ENCODE data around the gene OR52E4. TPM values are rescaled to one million over a fixed set of nuclear protein-coding genes. Genes with fewer than 3 reads are reported as not detected.

Gene OR52E4
- total RNA-seq (2014; rRNA removed; shearing (Covaris generic)) (not detected in 2 replicates), polyA plus RNA-seq (2016; fragmentation: Nextera tagmentation; extraction: Ambion mirVana) (not detected in 2 replicates)
- long read RNA-seq = 0 reads

DNA sequence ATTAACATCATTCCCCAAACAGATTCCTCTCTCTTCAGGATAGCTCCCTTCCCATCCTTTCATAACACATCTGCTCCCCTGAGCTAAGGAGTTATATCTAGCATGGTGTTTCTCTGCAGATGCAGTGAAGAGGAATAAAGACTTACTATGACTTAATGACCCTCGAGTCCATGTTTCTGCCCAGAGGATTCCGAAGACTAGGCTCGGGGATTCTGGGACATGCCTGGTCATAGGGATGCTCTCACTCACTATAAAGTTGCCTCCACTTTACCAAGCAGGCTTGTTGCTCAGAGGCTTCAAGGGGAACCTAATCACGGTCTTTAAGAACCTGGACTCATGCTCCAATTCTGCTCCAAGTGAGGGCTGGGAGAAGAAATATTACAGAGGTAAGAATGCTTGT lies at the start of gene OR52E4:
TSS of gene OR52E4 (plus strand) at position 301 of the 400 bp plus-strand sequence. CDS start 3,664 bp downstream, outside the sequence.
- Mint-ChIP-seq H3K9me3 (no peaks in the 10 kb centered on the region), H3K4me1 (no peaks in the 10 kb centered on the region), H3K4me3 (no peak within 1 kb of the TSS), H3K36me3 (ENCODE audit: low read depth) (no peaks in the 10 kb centered on the region), H3K27me3 (ENCODE audit: insufficient read depth, low read depth, poor library complexity) (no peaks in the 10 kb centered on the region), H3K27ac (no peak within 1 kb of the TSS)
- Histone ChIP-seq H3K4me2 (no peak within 1 kb of the TSS), H3K4me3 (no peak within 1 kb of the TSS), H3K27ac (ENCODE audit: low read depth) (no peak within 1 kb of the TSS), H3K27me3 (ENCODE audit: insufficient read depth) (no peaks in the 10 kb centered on the region), H2AFZ (no peak within 1 kb of the TSS), H3K79me2 (replicated peaks; ENCODE audit: insufficient read depth) (no peaks in the 10 kb centered on the region), H4K20me1 (replicated peaks; ENCODE audit: insufficient read depth) (no peaks in the 10 kb centered on the region), H3F3A (replicated peaks; ENCODE audit: low read depth) (no peaks in the 10 kb centered on the region), H3K4me1 (ENCODE audit: insufficient read depth) (no peaks in the 10 kb centered on the region), H3K9me2 (ENCODE audit: insufficient read depth) (no peaks in the 10 kb centered on the region; the same call in 1 of the 2 replicates), H3K36me3 (ENCODE audit: insufficient read depth) (no peaks in the 10 kb centered on the region)
- DNase-seq (ENCODE audit: low spot score) = no peak
- no peak for TF ChIP-seq ZNF114 (CRISPR knock-in tag; IDR thresholded peaks at IDR 0.05)
- TF ChIP-seq EZH2phosphoT487 (IDR thresholded peaks at IDR 0.05; ENCODE audit: unreplicated experiment) = no peak
- no peak for TF ChIP-seq STAT1 (IDR thresholded peaks at IDR 0.05; ENCODE audit: unreplicated experiment)
- no peak for TF ChIP-seq JUNB (IDR thresholded peaks at IDR 0.05; ENCODE audit: unreplicated experiment)
- no peak for TF ChIP-seq EZH2 (IDR thresholded peaks at IDR 0.05; ENCODE audit: low read depth, unreplicated experiment)
- no peak for TF ChIP-seq POLR2AphosphoS5 (IDR thresholded peaks at IDR 0.05; ENCODE audit: low read depth)
- no peak for TF ChIP-seq CREB1 (CRISPR knock-in tag; IDR thresholded peaks at IDR 0.05; ENCODE audit: low read depth)
- no peak for TF ChIP-seq ZNF331 (CRISPR knock-in tag; IDR thresholded peaks at IDR 0.05; ENCODE audit: low read depth)
- TF ChIP-seq NANOG (IDR thresholded peaks at IDR 0.05; ENCODE audit: borderline replicate concordance) = no peak
- TF ChIP-seq, protein P1, sequence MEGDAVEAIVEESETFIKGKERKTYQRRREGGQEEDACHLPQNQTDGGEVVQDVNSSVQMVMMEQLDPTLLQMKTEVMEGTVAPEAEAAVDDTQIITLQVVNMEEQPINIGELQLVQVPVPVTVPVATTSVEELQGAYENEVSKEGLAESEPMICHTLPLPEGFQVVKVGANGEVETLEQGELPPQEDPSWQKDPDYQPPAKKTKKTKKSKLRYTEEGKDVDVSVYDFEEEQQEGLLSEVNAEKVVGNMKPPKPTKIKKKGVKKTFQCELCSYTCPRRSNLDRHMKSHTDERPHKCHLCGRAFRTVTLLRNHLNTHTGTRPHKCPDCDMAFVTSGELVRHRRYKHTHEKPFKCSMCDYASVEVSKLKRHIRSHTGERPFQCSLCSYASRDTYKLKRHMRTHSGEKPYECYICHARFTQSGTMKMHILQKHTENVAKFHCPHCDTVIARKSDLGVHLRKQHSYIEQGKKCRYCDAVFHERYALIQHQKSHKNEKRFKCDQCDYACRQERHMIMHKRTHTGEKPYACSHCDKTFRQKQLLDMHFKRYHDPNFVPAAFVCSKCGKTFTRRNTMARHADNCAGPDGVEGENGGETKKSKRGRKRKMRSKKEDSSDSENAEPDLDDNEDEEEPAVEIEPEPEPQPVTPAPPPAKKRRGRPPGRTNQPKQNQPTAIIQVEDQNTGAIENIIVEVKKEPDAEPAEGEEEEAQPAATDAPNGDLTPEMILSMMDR (conservative IDR thresholded peaks at IDR 0.05; ENCODE audit: low read depth in 2 of 2) = no peak
- TF ChIP-seq, protein P2, sequence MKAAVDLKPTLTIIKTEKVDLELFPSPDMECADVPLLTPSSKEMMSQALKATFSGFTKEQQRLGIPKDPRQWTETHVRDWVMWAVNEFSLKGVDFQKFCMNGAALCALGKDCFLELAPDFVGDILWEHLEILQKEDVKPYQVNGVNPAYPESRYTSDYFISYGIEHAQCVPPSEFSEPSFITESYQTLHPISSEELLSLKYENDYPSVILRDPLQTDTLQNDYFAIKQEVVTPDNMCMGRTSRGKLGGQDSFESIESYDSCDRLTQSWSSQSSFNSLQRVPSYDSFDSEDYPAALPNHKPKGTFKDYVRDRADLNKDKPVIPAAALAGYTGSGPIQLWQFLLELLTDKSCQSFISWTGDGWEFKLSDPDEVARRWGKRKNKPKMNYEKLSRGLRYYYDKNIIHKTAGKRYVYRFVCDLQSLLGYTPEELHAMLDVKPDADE (IDR thresholded peaks at IDR 0.05) = no peak
- TF ChIP-seq, protein P3, sequence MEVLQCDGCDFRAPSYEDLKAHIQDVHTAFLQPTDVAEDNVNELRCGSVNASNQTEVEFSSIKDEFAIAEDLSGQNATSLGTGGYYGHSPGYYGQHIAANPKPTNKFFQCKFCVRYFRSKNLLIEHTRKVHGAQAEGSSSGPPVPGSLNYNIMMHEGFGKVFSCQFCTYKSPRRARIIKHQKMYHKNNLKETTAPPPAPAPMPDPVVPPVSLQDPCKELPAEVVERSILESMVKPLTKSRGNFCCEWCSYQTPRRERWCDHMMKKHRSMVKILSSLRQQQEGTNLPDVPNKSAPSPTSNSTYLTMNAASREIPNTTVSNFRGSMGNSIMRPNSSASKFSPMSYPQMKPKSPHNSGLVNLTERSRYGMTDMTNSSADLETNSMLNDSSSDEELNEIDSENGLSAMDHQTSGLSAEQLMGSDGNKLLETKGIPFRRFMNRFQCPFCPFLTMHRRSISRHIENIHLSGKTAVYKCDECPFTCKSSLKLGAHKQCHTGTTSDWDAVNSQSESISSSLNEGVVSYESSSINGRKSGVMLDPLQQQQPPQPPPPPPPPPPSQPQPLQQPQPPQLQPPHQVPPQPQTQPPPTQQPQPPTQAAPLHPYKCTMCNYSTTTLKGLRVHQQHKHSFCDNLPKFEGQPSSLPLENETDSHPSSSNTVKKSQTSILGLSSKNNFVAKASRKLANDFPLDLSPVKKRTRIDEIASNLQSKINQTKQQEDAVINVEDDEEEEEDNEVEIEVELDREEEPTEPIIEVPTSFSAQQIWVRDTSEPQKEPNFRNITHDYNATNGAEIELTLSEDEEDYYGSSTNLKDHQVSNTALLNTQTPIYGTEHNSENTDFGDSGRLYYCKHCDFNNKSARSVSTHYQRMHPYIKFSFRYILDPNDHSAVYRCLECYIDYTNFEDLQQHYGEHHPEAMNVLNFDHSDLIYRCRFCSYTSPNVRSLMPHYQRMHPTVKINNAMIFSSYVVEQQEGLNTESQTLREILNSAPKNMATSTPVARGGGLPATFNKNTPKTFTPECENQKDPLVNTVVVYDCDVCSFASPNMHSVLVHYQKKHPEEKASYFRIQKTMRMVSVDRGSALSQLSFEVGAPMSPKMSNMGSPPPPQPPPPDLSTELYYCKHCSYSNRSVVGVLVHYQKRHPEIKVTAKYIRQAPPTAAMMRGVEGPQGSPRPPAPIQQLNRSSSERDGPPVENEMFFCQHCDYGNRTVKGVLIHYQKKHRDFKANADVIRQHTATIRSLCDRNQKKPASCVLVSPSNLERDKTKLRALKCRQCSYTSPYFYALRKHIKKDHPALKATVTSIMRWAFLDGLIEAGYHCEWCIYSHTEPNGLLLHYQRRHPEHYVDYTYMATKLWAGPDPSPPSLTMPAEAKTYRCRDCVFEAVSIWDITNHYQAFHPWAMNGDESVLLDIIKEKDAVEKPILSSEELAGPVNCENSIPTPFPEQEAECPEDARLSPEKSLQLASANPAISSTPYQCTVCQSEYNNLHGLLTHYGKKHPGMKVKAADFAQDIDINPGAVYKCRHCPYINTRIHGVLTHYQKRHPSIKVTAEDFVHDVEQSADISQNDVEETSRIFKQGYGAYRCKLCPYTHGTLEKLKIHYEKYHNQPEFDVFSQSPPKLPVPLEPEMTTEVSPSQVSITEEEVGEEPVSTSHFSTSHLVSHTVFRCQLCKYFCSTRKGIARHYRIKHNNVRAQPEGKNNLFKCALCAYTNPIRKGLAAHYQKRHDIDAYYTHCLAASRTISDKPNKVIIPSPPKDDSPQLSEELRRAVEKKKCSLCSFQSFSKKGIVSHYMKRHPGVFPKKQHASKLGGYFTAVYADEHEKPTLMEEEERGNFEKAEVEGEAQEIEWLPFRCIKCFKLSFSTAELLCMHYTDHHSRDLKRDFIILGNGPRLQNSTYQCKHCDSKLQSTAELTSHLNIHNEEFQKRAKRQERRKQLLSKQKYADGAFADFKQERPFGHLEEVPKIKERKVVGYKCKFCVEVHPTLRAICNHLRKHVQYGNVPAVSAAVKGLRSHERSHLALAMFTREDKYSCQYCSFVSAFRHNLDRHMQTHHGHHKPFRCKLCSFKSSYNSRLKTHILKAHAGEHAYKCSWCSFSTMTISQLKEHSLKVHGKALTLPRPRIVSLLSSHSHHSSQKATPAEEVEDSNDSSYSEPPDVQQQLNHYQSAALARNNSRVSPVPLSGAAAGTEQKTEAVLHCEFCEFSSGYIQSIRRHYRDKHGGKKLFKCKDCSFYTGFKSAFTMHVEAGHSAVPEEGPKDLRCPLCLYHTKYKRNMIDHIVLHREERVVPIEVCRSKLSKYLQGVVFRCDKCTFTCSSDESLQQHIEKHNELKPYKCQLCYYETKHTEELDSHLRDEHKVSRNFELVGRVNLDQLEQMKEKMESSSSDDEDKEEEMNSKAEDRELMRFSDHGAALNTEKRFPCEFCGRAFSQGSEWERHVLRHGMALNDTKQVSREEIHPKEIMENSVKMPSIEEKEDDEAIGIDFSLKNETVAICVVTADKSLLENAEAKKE (CRISPR knock-in tag; IDR thresholded peaks at IDR 0.05) = no peak
- TF ChIP-seq, protein P4, sequence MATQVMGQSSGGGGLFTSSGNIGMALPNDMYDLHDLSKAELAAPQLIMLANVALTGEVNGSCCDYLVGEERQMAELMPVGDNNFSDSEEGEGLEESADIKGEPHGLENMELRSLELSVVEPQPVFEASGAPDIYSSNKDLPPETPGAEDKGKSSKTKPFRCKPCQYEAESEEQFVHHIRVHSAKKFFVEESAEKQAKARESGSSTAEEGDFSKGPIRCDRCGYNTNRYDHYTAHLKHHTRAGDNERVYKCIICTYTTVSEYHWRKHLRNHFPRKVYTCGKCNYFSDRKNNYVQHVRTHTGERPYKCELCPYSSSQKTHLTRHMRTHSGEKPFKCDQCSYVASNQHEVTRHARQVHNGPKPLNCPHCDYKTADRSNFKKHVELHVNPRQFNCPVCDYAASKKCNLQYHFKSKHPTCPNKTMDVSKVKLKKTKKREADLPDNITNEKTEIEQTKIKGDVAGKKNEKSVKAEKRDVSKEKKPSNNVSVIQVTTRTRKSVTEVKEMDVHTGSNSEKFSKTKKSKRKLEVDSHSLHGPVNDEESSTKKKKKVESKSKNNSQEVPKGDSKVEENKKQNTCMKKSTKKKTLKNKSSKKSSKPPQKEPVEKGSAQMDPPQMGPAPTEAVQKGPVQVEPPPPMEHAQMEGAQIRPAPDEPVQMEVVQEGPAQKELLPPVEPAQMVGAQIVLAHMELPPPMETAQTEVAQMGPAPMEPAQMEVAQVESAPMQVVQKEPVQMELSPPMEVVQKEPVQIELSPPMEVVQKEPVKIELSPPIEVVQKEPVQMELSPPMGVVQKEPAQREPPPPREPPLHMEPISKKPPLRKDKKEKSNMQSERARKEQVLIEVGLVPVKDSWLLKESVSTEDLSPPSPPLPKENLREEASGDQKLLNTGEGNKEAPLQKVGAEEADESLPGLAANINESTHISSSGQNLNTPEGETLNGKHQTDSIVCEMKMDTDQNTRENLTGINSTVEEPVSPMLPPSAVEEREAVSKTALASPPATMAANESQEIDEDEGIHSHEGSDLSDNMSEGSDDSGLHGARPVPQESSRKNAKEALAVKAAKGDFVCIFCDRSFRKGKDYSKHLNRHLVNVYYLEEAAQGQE (IDR thresholded peaks at IDR 0.05; ENCODE audit: unreplicated experiment) = no peak
- no peak for ATAC-seq
